NCI-H2227 (cell line): ENCODE measurements around the gene UCHL1.
"Not testable (repeated sequence)": the region's sequence is repeated elsewhere in the genome, so short reads cannot be mapped to it uniquely, and the experiment has no call there.

ENCODE experiments used
- DNase-seq: peaks from one replicate; lab custom pipeline; 2025; ENCODE audit not compliant: unreplicated experiment; lab: John Stamatoyannopoulos, UW

Gene UCHL1

DNA sequence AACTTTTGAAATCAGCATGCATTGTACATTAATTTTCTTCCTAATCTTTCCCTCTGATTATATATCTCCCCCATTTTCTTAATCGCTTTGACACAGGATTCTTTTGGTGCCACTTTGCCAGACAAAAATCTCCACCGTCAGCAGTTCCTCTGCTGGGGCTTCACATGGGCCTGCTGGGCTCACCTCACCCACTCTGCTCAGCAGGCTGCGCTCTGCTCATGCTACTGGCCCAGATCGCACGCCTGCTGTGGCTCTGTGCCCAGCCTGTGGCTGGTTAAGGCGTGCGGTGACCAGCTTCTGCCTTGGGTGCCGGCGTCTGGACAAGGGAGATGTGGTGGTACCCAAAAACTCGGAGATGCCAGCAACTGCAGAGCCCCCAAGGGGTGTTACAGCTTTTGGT is 31.1 kb downstream of the UCHL1 start:
- DNase-seq: no peak

DNA sequence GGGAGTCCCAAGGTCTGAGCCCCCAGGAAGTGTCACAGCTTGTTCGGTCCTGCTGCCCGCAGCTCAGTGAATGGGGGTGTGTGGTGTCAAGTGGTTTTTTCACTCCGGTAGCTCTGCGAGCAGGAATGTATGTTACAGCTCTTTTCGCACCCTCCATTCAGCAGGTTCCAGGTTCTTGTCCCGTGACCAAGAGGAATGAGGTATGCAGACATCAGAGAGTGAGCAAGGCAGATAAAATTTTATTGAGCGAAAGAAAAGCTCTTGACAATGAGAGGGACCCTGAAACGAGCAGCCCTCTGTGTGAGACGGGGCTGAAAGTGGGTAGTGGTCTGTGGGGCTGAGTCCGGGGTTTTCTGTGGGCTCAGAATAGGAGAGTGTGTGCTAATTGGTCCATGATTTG is 31.5 kb downstream of the UCHL1 start:
- no peak for DNase-seq

DNA sequence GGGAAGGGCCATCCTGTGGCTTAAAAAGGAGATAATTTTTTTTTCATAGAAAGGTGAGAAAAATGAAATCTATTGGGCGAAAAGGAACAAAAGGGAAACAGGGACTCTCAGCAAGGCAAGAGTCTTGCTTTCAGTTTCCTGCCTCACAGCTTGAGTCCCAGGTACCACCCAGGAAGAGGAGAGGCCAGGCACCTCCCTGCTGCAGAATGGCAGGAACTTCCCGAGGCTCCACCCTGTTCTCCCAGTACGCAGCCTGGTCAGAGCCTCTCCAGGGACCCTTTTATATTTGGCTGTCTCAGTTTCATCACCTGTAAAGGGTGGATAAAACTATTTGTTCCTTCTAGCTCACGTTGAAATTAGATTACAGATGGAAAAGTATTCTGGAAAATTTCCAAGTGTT is 33.8 kb downstream of the UCHL1 start:
- DNase-seq: no peak

DNA sequence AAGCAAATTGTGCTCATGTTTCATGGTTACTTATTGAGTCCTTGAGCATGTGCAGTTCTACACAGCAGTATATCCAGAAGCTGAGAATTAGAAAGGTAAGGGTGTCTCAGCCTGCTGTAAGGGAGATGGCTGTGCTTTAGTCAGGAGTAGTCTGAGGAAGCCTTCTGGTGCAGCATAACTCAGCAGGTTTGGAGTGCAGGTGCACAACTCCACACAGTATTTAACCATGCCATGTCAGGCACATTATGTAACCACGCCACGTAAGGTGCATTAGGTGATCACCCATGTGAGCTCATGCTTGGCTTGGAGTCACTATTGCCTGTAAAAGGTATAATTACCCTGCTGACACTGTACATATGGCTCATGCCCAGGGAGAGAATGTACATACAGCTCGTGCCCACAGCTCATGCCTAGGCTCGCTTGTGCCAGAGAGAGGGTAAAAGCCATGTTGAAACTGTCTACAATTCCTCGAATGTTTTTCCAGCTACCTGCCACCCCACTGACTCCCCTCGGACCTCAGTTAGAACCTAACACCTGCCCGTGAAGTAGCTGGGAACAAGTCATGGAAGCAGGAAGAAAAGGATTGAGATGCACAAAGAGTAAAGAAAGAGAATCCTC is 37.8 kb downstream of the UCHL1 start:
- no peak for DNase-seq

DNA sequence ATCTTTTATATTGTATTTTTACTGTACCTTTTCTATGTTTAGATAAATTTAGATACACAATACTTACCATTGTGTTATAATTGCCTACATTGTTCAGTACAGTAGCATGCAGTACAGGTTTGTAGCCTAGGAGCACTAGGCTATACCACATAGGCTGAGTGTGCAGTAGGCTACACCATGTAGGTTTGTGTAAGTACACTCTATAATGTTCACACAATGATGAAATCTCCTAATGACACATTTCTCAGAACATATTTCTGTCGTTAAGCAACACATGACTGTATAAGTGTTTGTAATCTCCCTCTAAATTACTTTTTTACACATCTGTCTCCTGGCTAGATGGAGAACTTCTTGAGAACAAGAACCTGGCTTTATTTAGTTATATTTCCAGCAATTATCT is 40.3 kb downstream of the UCHL1 start:
- no peak for DNase-seq

DNA sequence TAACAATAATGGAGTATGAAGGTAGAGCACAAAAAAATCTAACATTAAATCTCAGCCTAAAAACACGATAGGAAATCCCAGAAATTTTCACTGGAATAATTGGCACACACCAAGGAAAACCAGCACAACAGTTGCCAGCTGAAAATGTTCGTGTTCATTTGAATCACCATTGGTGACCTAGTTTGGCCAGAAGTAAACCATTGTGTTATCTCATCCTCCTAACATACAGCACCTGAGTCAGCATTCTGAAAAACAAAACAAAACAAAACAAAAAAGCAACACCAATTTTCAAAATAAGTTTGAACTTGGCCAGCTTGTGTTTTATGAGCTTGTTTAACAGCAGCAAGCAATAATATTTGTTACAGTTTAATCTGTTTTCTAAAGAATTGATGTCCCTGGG is 41.1 kb downstream of the UCHL1 start:
- no peak for DNase-seq

DNA sequence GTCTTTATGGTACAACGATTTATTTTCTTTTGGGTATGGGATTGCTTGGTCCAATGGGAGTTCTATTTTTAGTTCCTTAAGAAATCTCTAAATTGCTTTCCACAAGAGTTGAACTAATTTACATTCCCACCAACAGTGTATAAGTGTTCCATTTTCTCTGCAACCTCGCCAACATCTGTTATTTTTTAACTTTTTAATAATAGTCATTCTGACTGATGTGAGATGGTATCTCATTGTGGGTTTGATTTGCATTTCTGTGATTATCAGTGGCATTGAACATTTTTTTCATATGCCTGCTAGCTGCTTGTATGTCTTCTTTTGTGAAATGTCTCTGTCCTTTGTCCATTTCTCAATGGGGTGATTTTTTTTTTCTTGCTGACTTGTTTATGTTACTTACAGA is 42.8 kb downstream of the UCHL1 start:
- DNase-seq: no peak

DNA sequence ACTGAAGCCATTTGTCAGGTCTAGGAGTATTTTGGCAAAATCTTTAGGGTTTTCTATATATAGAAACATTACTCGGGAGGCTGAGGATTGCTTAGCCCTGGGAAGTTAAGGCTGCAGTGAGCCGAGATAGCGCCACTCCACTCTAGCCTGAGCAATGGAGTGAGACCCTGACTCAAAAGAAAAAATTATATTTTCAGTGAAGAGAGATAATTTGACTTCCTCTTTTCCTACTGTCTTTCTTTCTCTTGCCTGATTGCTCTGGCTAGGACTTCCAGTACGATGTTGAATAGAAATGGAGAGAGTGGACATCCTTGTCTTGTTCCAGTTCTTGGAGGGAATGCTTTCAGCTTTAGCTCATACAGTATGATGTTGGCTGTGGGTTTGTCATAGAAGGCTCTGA is 44.4 kb downstream of the UCHL1 start:
- DNase-seq: no peak

DNA sequence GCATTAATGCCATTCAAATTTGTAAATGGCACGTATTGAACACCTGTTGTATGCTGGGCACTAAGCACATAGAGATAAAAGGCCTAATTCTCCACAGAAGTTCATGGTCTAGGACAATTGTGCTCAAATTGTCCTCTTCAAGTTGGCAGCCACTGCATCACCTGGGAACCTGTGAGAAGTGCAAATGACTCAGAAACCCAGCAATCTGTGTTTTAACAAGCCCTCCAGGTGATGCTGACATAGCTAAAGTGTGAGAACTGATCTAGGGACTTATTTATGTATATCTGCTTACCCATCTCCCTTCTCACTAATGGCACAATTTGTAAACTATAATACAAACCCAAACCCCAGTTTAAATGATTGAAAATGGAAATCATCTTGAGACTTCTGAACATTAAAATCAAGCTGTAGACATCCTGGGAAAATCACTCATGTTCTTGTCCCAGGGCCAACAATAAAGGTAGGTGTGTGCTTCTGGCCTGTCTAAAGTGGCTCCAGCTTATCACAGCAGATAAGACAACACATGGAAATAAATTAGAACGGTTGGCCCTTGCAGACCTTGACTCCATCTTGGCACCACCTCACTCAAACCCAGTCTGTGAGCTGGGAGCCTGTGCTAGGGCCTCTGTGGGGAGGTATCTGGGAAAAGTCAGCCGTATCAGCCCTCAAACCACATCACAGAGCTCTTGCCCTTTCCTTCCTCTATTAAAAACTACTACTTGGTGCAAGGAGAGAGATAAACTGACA is 46.8 kb downstream of the UCHL1 start:
- DNase-seq: no peak

DNA sequence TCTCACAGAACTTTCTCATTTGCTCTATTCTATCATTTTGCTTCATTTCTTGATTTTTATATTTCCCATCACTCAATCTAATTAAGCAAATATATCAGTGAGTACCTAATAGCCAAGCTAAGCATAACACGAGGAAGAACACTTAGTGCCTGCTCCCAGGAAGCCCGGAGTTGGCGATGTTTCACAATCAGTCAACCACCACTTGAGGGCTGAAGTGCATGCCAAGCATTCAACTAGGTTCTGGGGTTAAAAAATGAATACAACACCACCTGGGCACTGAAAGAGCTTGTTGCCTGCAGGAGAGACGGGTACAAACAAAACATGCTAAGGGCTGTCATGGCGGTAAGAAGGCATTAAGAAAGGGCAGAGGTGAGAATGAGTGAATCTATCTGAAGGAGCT is 47.5 kb downstream of the UCHL1 start:
- DNase-seq: no peak

DNA sequence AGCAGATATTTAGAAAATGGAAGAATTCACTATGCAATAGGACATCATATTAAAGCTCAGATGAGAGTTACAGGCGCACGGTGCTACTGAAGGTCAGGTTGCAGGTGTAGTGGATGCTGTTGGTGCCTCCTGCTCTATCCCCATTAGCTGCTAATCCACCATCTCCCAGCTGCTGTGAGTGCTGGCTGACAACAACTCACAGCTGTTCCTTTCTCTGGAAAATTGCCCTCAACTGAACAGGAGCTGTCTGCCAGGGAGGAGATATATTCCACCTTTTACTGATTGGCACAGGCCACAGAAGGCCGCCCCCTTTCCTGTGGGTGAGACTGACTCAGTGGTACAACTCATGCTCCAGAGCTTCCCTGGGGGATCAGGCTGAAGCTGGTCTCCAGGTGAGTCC is 48.7 kb downstream of the UCHL1 start:
- DNase-seq: no peak

DNA sequence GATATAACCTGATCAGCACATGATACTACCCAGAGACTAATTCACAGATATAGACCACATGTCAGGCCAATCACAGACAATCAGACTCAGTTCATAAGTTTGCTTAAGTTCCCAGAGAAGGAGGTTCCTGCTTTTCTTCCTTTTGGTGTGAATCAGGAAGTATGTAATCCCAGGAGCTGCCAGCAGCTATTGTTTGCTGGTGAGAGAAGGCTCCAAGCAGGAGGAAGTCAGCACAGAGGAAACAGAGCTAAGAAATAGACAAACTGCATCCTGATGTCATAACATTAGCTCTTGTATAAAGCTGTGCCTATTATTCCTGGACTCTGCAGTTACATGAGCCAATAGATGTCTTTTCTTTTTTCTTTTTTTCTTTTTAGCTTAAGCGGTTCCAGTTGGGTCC is 50.9 kb downstream of the UCHL1 start:
- DNase-seq: no peak

DNA sequence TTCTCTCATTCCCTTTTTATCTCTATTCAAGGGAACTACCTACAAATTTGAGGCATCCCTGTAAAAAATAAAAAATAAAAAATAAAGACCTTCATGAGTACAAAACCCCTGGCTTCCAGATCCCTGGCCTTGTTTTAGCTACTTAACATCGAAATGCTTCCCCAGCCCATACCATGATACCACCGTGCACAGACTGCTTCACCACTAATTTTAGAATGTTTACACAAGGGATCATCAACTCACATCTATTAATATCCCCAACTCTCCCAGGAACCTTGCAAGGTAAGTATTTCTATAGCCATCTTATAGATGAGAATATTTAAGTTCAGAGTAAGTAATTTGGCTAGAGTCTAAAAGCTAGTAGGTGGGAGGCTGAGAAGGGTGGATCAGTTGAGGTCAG is 51.7 kb downstream of the UCHL1 start:
- no peak for DNase-seq

DNA sequence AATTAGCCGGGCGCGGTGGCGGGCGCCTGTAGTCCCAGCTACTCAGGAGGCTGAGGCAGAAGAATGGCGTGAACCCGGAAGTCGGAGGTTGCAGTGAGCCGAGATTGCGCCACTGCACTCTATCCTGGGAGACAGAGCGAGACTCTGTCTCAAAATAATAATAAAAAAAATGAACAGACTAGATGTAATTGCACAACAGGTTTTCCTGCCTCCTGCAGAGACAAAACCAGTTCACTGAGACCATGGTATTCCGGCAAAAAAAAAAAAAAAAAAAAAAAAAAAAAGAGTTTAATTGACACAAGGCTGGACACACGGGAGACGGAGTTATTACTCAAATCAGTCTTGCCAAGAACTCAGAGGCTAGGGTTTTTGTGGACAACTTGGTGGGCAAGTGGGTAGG is 58.7 kb downstream of the UCHL1 start:
- DNase-seq: not testable (repeated sequence)

DNA sequence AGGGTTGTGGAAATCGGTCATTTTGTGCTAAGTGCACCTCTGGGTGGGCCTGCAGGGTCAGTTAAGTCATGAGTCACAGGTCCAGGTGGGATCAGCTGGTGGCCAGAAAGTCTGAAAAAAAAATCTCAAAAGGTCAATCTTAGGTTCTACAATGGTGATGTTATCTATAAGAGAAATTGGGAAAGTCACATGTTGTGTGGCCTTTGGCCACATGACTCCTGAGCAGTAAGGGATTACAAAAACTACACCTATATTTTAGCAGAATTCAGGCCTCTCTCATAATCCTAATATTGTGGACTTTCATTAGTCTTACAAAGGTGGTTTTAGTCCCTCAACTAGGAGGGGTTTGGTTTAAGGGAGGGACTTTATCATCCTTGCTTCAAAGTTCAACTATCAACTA is 59.1 kb downstream of the UCHL1 start:
- no peak for DNase-seq
